ENCODE results near the gene SECISBP2L. TPM values are rescaled to one million over a fixed set of nuclear protein-coding genes. Genes with fewer than 3 reads are reported as not detected.

SECISBP2L gene
- total RNA-seq, 1 experiment from 2014 or later = 23.5 TPM

DNA sequence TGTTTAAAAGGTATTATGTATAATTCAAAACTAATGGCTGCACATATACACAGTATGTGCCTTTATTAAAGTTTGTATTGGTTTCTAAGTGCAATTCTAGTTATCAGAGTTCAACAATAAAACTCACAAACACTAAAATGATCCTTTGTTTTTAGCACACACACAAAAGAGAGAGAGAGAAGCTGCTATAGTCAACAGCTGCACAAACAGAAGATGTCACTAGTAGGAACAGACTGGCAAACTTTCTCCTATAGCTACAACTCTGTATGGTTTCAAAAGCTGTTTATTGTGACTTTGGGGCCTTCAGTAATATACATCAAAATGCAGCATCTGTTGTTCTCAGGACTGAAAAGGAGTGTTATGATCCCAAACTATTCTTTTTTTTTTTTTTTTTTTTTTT is 6.1 kb downstream of the SECISBP2L start:
- DNase-seq = peak; percentile 19 to 71
- H3K4me3 ChIP-seq = no peak overlapping the region
- peaks cover 3% of the 10 kb centered on the region; the same call in 1 of the 2 replicates for H3K36me3 ChIP-seq
- peaks cover 42% of the 10 kb centered on the region for H3K4me1 ChIP-seq
- peak overlapping the region; percentile 61 for H3K27ac ChIP-seq
- no peaks in the 10 kb centered on the region for H3K9me3 ChIP-seq (replicated peaks)
- H3K27me3 ChIP-seq = no peaks in the 10 kb centered on the region

DNA sequence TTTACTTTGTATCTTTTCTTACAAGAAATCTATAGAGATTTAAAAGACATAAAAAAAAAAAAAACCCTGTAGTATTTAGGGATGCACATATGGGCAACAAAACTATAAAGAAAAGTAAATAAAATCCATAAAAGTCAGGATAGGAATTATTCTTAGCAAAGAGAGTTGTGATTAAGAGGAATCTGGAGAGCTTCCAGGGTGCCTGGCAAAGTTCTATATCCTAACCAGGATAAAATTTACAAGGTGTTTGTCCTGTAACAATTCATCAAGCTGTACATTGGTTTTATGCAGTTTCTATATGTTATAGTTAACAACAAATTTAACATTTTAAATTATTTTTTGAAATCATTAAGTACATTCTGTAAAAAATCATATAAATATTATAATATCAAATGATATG is 7.9 kb downstream of the SECISBP2L start:
- Histone ChIP-seq H3K27ac (no peak overlapping the region), H3K27me3 (no peaks in the 10 kb centered on the region), H3K36me3 (peaks cover 6% of the 10 kb centered on the region; the same call in 1 of the 2 replicates), H3K4me3 (no peak overlapping the region), H3K9me3 (replicated peaks) (no peaks in the 10 kb centered on the region), H3K4me1 (peaks cover 36% of the 10 kb centered on the region)
- no peak for DNase-seq

DNA sequence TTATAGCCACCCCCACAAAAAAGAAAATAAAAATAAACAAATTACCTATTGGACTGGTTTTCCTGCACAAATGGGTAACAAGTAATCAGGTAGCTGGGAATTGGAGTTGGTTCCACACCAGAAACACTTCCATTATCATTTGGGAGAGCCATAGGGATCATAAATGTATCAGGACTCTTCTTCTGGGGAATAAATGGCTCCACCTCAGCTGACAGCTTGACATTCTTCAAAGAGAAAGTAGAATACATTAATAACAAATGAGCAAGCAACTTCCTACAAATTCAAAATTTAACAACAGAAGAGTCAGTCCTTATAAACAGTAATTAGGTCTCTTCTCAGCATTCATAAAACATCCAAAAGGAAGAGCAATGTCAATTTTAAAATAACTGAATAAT is 8.7 kb downstream of the SECISBP2L start:
- no peaks in the 10 kb centered on the region for H3K27me3 ChIP-seq
- peaks cover 8% of the 10 kb centered on the region; the same call in 1 of the 2 replicates for H3K36me3 ChIP-seq
- peaks cover 36% of the 10 kb centered on the region for H3K4me1 ChIP-seq
- no peak overlapping the region for H3K4me3 ChIP-seq
- H3K27ac ChIP-seq = peak overlapping the region; percentile 65
- DNase-seq = no peak
- H3K9me3 ChIP-seq (replicated peaks) = no peaks in the 10 kb centered on the region

DNA sequence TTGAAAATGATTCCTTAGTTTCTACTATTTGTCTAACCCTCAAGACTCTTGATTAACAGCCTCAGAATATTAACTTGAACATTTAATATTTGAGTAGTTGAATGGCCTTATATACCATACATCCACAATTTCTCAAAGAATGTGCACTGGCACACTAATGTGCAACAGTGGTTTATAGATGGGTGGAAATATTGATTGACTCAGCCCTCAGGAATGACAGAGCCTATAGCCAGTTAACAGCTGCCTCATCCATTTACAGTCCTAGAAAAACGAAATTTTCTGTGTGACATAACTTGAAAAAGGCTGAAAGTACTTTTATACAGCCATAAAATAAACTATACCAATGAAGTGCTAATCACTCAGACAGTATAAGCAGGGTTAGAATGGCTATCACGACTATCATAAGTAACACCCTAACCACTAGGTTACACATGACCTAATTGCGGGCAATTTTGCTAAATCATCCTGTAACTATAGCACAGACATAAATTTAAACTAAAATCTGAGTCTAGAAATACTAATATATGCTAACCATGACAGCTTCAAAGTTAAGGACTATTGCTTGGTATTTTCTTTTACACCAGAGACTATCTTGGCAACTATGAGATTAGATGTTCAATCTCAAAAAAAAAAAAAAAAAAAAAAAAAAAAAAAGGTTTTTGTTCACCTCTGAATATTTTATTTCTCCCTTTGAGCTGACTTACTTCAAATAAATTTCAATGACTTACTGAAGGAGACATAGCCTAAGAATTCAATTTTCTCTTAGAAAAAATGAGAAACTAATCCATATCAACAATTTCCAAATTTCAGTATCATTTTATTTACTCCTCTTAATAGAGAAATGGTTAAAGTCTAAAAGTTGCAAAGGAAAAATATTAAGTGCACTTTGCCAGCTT is 9.3 kb downstream of the SECISBP2L start:
- H3K27ac ChIP-seq = peak overlapping the region; percentile 65
- H3K4me1 ChIP-seq = peaks cover 36% of the 10 kb centered on the region
- DNase-seq = peak in 1 of 2 experiments; percentile 28
- no peaks in the 10 kb centered on the region for H3K9me3 ChIP-seq (replicated peaks)
- H3K36me3 ChIP-seq = peaks cover 13% of the 10 kb centered on the region; the same call in 1 of the 2 replicates
- H3K27me3 ChIP-seq = no peaks in the 10 kb centered on the region
- no peak overlapping the region for H3K4me3 ChIP-seq

DNA sequence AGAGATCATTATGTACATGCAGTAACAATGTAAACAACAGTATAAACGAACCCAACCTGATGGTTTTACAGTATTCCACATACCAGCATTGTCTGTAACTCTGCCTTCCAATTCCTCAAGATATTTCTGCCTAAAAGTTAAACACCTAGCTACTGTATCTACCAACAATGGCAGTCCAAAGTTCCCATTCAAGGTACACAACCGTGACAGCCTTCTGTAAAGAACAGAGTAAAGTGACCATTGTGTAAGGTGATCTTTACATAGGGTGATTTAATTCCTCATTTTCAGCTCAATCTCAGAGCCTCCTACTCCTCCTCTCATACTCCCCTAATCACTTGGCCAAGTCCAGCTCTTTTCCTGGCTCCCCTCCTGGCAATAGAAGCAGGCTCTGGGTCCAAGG is 10.4 kb downstream of the SECISBP2L start:
- H3K27me3 ChIP-seq = no peaks in the 10 kb centered on the region
- no peaks in the 10 kb centered on the region for H3K9me3 ChIP-seq (replicated peaks)
- peaks cover 13% of the 10 kb centered on the region; the same call in 1 of the 2 replicates for H3K36me3 ChIP-seq
- H3K27ac ChIP-seq = peak overlapping the region; percentile 65
- DNase-seq = no peak
- no peak overlapping the region for H3K4me3 ChIP-seq
- H3K4me1 ChIP-seq = peaks cover 36% of the 10 kb centered on the region

DNA sequence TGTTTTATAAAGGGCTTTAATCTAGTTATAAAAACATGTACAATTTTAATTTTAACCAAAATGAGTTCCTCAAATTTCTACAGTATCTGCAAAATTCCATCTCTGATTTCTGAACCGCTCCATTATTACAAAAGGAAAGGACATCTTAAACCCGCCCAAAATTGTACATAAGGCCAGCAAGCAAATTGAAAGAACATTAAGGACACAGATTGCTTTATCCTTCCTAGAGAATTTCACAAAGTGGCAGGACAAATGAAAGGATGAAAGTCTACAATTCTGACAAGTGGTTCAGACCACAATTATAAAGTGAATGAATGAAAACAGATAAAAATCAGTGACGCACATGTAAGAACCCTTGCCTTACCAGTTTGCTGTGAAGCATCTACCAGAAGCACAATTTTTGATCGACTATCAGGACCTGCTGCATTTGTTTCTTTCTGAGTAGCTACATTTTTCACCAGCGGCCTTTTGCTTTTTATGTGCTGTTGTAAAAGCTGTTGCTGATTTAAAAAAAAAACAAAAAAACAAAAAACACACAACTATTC is 13.6 kb downstream of the SECISBP2L start:
- no peak for DNase-seq
- Histone ChIP-seq H3K27me3 (no peaks in the 10 kb centered on the region), H3K4me1 (peaks cover 19% of the 10 kb centered on the region), H3K36me3 (peaks cover 18% of the 10 kb centered on the region), H3K4me3 (no peak overlapping the region), H3K9me3 (replicated peaks) (no peaks in the 10 kb centered on the region), H3K27ac (no peak overlapping the region)

DNA sequence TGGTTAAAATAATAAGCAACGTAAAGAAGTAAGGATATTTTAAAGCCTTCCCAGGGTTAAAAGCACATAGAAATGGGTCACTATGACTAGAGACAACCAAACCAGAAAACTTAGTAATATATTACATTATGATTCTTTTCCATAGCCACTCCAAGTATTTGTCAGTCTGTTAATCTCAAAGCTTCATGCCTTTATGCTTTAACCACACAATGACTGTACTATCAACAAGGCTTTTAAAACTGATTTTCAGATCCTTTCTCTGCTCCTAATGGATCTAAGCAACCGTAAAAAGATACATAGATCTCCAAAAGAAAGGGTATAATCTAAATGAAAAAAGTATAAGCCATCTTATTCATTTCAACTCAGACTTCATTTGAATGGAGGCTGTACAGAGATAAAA is 14.4 kb downstream of the SECISBP2L start:
- H3K9me3 ChIP-seq (replicated peaks) = no peaks in the 10 kb centered on the region
- H3K4me1 ChIP-seq = peaks cover 10% of the 10 kb centered on the region
- no peak for DNase-seq
- H3K36me3 ChIP-seq = peaks cover 23% of the 10 kb centered on the region
- H3K27me3 ChIP-seq = no peaks in the 10 kb centered on the region
- no peak overlapping the region for H3K27ac ChIP-seq
- no peak overlapping the region for H3K4me3 ChIP-seq

DNA sequence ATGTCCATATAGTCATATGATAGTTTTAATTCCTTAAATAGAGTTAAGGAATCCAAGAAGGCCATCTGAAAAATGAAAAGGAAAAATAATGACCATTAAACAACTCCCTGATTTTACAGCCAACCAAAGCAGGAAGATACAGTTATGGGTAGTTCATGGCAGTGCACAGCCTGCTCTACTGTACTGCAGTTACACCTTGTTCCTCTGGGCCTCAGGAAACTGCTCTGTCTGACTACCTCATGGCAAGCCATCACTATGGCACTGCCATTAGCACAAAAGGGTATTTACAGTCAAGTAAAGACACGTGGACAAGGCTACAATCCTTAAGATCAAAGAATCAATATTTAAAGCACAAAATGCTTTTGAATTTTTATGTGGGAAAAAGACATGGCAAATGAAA is 19.5 kb downstream of the SECISBP2L start:
- Histone ChIP-seq H3K4me1 (no peaks in the 10 kb centered on the region; the same call in 1 of the 2 replicates), H3K9me3 (replicated peaks) (no peaks in the 10 kb centered on the region), H3K4me3 (no peak overlapping the region), H3K36me3 (peaks cover 28% of the 10 kb centered on the region), H3K27me3 (no peaks in the 10 kb centered on the region), H3K27ac (no peak overlapping the region)
- DNase-seq = no peak

DNA sequence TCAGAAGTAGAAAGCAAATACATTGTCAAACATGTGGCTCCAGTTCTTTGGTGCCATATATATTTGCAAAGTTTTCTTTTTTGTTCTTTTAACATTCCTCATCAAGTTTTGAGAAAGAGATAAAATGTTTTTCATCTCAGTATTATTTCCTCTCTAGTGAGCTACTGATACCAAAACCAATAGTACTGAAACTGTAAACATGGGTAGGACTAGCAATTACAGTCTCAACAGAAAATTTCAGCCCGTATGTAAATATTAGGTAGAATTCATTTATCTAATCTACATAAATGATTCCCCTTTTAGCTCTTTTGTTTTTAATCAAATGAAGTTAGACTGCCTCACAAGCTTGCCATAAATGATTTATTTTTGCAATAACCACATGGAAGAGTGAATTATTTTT is 21.4 kb downstream of the SECISBP2L start:
- Histone ChIP-seq H3K36me3 (peaks cover 28% of the 10 kb centered on the region), H3K4me1 (no peaks in the 10 kb centered on the region), H3K27ac (no peak overlapping the region), H3K9me3 (replicated peaks) (no peaks in the 10 kb centered on the region), H3K27me3 (no peaks in the 10 kb centered on the region), H3K4me3 (no peak overlapping the region)
- DNase-seq = no peak

DNA sequence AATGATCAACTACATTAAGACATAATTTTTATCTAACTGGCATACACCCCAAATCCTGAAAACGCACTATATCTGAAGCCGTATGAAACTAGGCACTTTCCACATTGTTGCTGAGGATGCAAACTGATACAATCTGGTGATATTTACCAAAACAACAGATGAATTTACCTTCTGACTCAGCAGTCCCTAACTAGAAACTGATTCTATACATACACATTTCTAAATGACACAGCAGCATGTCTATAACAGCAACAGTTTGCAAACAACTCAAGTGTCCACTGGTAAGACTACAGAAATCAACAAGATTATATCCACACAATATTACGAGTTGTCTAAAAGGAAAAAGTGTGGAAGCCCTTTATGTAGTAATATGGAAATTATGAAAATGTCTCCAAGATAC is 22.9 kb downstream of the SECISBP2L start:
- Histone ChIP-seq H3K27ac (no peak overlapping the region), H3K4me1 (no peaks in the 10 kb centered on the region), H3K4me3 (no peak overlapping the region), H3K9me3 (replicated peaks) (no peaks in the 10 kb centered on the region), H3K27me3 (no peaks in the 10 kb centered on the region), H3K36me3 (peaks cover 28% of the 10 kb centered on the region)
- no peak for DNase-seq

DNA sequence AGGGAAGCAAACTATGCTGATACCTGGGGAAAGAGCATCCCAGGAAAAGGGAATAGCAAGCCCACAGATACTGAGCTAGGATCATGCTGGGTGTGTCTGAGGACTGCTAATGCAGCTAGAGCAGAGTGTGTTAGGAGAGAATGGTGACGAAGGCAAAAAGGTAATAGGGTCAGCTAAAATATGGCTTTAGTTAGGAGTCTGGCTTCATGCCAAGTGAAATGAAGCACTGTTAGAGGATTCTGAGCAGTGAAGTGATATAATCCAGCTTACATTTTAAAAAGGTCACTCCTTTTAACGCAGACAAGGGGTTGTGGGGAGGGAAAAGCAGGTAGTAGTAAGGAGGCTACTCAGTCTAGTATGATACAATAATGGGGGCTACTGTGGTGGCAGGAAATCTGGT is 30.4 kb downstream of the SECISBP2L start:
- H3K36me3 ChIP-seq = peaks cover 27% of the 10 kb centered on the region

DNA sequence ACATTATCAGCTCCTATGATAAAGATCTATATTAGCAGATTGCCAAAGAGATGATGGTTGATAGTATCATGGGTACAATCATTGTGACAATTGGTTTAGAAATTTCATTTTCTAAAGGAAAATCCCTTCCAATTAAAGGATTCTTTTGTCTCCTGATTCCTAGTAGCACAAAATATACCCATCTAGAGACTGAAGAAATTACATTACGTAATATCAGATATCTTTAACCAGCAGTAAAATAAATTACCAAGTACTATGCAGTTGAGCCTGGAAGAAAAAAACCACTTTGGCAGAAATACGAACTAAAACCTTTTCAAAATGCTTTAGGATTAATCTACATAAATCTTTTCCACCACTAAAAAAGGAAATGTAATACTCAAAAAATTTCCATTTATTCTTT is 46.9 kb downstream of the SECISBP2L start:
- Histone ChIP-seq H3K27ac (no peak overlapping the region), H3K9me3 (replicated peaks) (no peaks in the 10 kb centered on the region), H3K4me3 (no peak overlapping the region), H3K4me1 (no peaks in the 10 kb centered on the region), H3K27me3 (no peaks in the 10 kb centered on the region), H3K36me3 (peaks cover 23% of the 10 kb centered on the region; the same call in 1 of the 2 replicates)
- DNase-seq = no peak

More for the DNA sequence above, 30.4 kb downstream of the SECISBP2L start:
- no peak overlapping the region for H3K4me3 ChIP-seq
- no peak overlapping the region for H3K27ac ChIP-seq
- H3K27me3 ChIP-seq = no peaks in the 10 kb centered on the region
- no peaks in the 10 kb centered on the region for H3K4me1 ChIP-seq
- no peaks in the 10 kb centered on the region for H3K9me3 ChIP-seq (replicated peaks)
- no peak for DNase-seq

DNA sequence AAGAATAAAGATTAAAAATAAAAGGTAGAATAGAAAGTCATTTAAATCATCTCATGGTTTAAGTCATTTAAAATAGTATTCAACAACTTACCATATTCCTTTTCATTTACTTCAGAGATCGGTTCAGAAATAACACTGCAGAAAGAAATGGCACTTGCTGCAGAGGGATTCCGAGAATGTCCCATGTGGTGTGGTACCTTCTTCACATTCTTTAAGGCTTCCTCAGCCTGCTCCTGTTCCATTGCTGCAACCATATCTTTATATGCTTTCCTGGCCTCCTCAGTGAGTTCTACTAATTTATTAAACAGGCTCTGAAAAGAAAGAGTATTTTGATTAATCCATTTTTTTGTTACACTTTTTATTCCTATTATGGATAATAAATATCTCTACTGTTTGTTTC is 50.0 kb downstream of the SECISBP2L start:
- Histone ChIP-seq H3K4me1 (no peaks in the 10 kb centered on the region), H3K9me3 (replicated peaks) (no peaks in the 10 kb centered on the region), H3K36me3 (peaks cover 41% of the 10 kb centered on the region), H3K27me3 (no peaks in the 10 kb centered on the region), H3K4me3 (no peak overlapping the region), H3K27ac (no peak overlapping the region)
- DNase-seq = no peak

DNA sequence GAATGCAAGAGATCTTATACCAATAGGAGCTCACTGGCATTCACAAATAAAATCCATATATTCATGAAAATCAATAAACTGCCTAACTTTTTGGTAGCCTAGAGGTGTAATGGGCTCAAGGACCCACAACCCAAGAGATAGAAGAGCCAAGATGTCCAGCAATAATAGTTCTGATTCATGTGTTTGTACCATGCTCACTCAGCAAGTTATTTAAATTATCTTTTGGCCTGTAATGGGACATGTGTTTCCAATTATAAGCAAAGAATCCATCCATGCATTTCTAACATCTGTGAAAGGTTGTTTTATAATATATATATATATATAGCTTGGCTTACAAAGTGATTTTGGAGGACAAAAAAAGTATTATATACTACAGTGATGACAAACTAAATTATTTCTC is 52.9 kb downstream of the SECISBP2L start:
- no peaks in the 10 kb centered on the region for H3K9me3 ChIP-seq (replicated peaks)
- no peak for DNase-seq

DNA sequence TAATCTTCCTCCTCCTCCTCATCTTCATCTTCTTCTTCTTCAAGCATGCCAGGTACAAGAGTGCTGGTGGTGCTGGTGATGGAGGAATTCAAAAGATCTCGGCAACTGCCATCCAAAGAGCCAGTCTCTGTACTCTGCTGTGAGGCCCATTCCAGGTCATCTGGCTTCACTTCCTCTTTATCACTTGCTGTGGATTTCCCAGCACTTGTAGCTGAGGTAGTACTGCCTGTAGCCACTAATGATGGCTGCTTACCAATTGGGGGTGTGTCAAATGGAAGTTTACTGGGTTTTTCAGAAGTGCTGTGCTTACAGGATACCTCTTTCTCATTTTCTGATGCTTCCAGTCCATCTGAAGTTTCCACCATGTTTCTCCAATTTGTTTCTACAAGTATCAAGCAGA is 53.7 kb downstream of the SECISBP2L start:
- H3K4me3 ChIP-seq = no peak overlapping the region
- H3K27me3 ChIP-seq = no peaks in the 10 kb centered on the region
- H3K27ac ChIP-seq = no peak overlapping the region
- no peaks in the 10 kb centered on the region for H3K4me1 ChIP-seq
- DNase-seq = no peak
- H3K9me3 ChIP-seq (replicated peaks) = no peaks in the 10 kb centered on the region
- peaks cover 43% of the 10 kb centered on the region for H3K36me3 ChIP-seq

More for the DNA sequence above, 52.9 kb downstream of the SECISBP2L start:
- Histone ChIP-seq H3K27me3 (no peaks in the 10 kb centered on the region), H3K27ac (no peak overlapping the region), H3K4me3 (no peak overlapping the region), H3K36me3 (peaks cover 43% of the 10 kb centered on the region), H3K4me1 (no peaks in the 10 kb centered on the region)
